ENCODE measurements around the gene TMEM141.

GRCh38 chr9:136748201-136748600, 42.9 kb upstream of the TMEM141 start, which contains the start of gene LCN6:
- TF ChIP-seq, protein P1, sequence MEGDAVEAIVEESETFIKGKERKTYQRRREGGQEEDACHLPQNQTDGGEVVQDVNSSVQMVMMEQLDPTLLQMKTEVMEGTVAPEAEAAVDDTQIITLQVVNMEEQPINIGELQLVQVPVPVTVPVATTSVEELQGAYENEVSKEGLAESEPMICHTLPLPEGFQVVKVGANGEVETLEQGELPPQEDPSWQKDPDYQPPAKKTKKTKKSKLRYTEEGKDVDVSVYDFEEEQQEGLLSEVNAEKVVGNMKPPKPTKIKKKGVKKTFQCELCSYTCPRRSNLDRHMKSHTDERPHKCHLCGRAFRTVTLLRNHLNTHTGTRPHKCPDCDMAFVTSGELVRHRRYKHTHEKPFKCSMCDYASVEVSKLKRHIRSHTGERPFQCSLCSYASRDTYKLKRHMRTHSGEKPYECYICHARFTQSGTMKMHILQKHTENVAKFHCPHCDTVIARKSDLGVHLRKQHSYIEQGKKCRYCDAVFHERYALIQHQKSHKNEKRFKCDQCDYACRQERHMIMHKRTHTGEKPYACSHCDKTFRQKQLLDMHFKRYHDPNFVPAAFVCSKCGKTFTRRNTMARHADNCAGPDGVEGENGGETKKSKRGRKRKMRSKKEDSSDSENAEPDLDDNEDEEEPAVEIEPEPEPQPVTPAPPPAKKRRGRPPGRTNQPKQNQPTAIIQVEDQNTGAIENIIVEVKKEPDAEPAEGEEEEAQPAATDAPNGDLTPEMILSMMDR (IDR thresholded peaks at IDR 0.05) = no peak
- TF ChIP-seq POLR2AphosphoS5 (IDR thresholded peaks at IDR 0.05) = no peak
- TF ChIP-seq POLR2A (IDR thresholded peaks at IDR 0.05) = no peak
- no peak for TF ChIP-seq EP300 (IDR thresholded peaks at IDR 0.05)

Measured in suprapubic skin (tissue), 4 donors.